K562 (cell line): ENCODE measurements around the gene ABCA1. TPM values are rescaled to one million over a fixed set of nuclear protein-coding genes. Genes with fewer than 3 reads are reported as not detected.

Source experiments
- ATAC-seq: fragments of 200-7000 bp; cut with Tn5 transposase; 3 replicates; pipeline ENCODE4 v1.9.1; 2020; ENCODE audit warnings: moderate library complexity
- BruUV-seq: library from RNA; stranded (reverse); fragments of 400-500 nt; replicated peaks from 2 replicates; lab custom pipeline; 2021; lab: Mats Ljungman, UMichigan
- CTCF ChIA-PET: fragments of 300-600 bp; formaldehyde crosslinking; extraction: SDS; loops from one replicate; lab custom pipeline; 2021; ENCODE audit warnings: low intra/inter-chr PET ratio; lab: Yijun Ruan, JAX
- POLR2A ChIA-PET: fragments of 300-600, 350-650 bp; sonication (Branson Sonifier 250); formaldehyde crosslinking; extraction: SDS; loops from one replicate; lab custom pipeline; 2021; ENCODE audit warnings: antibody characterized with exemption, inconsistent platforms; lab: Yijun Ruan, JAX
- DNase-seq, 4 experiments: peaks; one replicate each; pipeline versions ENCODE4 v3.0.0 to v3.0.0-alpha.2; 2011 to 2018; ENCODE audit warnings: low spot score in 3 of 4, mixed read lengths in 3 of 4; ENCODE audit errors: extremely low read depth in 1 of 4
- FAIRE-seq: peaks from 2 replicates; lab custom pipeline; 2011; peaks lifted over from hg19 to GRCh38; lab: Jason Lieb, UNC
- H2AFZ ChIP-seq: 2 replicates; pipeline ENCODE4 v1.6.0; 2011; ENCODE audit warnings: low read depth, low read length, control low read depth, inconsistent platforms
- H3K27ac ChIP-seq: fragments of 200-600 bp; 3 replicates; pipeline ENCODE4 v1.8.0; 2011; ENCODE audit warnings: low read depth, mild to moderate bottlenecking, control low read depth, inconsistent platforms, low read length, moderate library complexity, mixed read lengths; ENCODE audit errors: extremely low read depth
- H3K27me3 ChIP-seq, 2 experiments: fragments of 300-600 bp in 1 of 2; 2 replicates in 1 of 2; 3 replicates in 1 of 2; pipeline versions ENCODE4 v1.6.0 to v1.8.0; 2011; ENCODE audit warnings: inconsistent platforms in 2 of 2, low read length in 2 of 2, mild to moderate bottlenecking in 1 of 2, mixed read lengths in 1 of 2, moderate library complexity in 1 of 2; ENCODE audit not compliant: control insufficient read depth in 2 of 2, insufficient read depth in 2 of 2
- H3K36me3 ChIP-seq: fragments of 300-600 bp; 3 replicates; pipeline ENCODE4 v1.8.0; 2011; ENCODE audit warnings: mild to moderate bottlenecking, low read length, inconsistent platforms; ENCODE audit not compliant: control insufficient read depth, insufficient read depth
- H3K4me1 ChIP-seq, 2 experiments: fragments of 200-600 bp in 1 of 2; replicated peaks in 1 of 2; 2 replicates in 1 of 2; 3 replicates in 1 of 2; pipeline versions ENCODE4 v1.5.1 to v1.8.0; 2011; ENCODE audit warnings: inconsistent platforms in 2 of 2, low read length in 2 of 2, mild to moderate bottlenecking in 1 of 2, mixed read lengths in 1 of 2, moderate library complexity in 1 of 2; ENCODE audit not compliant: control insufficient read depth in 2 of 2, insufficient read depth in 2 of 2
- H3K4me2 ChIP-seq: 2 replicates; pipeline ENCODE4 v1.6.1; 2011; ENCODE audit warnings: low read length, control low read depth, inconsistent platforms, mixed read lengths; ENCODE audit not compliant: insufficient read depth
- H3K4me3 ChIP-seq: fragments of 200-600 bp; sonication (generic), shearing (Covaris generic); 2 replicates; pipeline ENCODE4 v1.5.1; 2016; ENCODE audit warnings: control low read depth, inconsistent platforms
- H3K79me2 ChIP-seq: fragments of 200-600 bp; 3 replicates; pipeline ENCODE4 v1.8.0; 2011; ENCODE audit warnings: low read length, inconsistent platforms; ENCODE audit not compliant: control insufficient read depth, insufficient read depth
- H3K9ac ChIP-seq, 2 experiments: 2 replicates each; pipeline versions ENCODE4 v1.6.0 to v1.6.1; 2011; ENCODE audit warnings: low read depth in 2 of 2, low read length in 2 of 2, control low read depth in 1 of 2, inconsistent platforms in 1 of 2, mild to moderate bottlenecking in 1 of 2, mixed read lengths in 1 of 2; ENCODE audit not compliant: insufficient read depth in 1 of 2
- H3K9me1 ChIP-seq: one replicate; pipeline ENCODE4 v1.6.0; 2011; ENCODE audit warnings: inconsistent platforms, mild to moderate bottlenecking, low read length, moderate library complexity; ENCODE audit not compliant: control insufficient read depth, insufficient read depth
- H3K9me3 ChIP-seq: replicated peaks from 2 replicates; pipeline ENCODE4 v1.5.1; 2011; ENCODE audit warnings: low read depth, low read length, inconsistent platforms; ENCODE audit not compliant: control insufficient read depth, insufficient read depth
- H4K20me1 ChIP-seq: replicated peaks from 2 replicates; pipeline ENCODE4 v1.6.1; 2011; ENCODE audit warnings: low read length, inconsistent platforms, mixed read lengths; ENCODE audit not compliant: control insufficient read depth, insufficient read depth
- DACH1 ChIP-seq: fragments of 450-650 bp; IDR thresholded peaks from 2 replicates; pipeline ENCODE4 v1.6.1; 2018; ENCODE audit not compliant: partially characterized antibody
- E2F3 ChIP-seq: fragments of 250-450 bp; sonication (Bioruptor Pico); IDR thresholded peaks from 2 replicates; pipeline ENCODE4 v1.4.0; 2020; ENCODE audit warnings: mild to moderate bottlenecking
- HDAC3 ChIP-seq: fragments of 450-650 bp; IDR thresholded peaks from 2 replicates; pipeline ENCODE4 v1.6.1; 2018; ENCODE audit warnings: borderline replicate concordance, mild to moderate bottlenecking, moderate library complexity; ENCODE audit not compliant: partially characterized antibody
- NFIC ChIP-seq: fragments of 450-650 bp; IDR thresholded peaks from 2 replicates; pipeline ENCODE4 v1.6.1; 2017; ENCODE audit warnings: mild to moderate bottlenecking, inconsistent platforms
- SMARCB1 ChIP-seq: IDR thresholded peaks from 2 replicates; pipeline ENCODE4 v1.6.1; 2011; ENCODE audit warnings: improper control_type of control experiment, low read depth; ENCODE audit not compliant: insufficient read length
- STAT5B ChIP-seq: fragments of 250-450 bp; sonication (Bioruptor Pico); IDR thresholded peaks from 2 replicates; pipeline ENCODE4 v1.8.0; 2021; ENCODE audit warnings: mild to moderate bottlenecking, inconsistent platforms
- THRAP3 ChIP-seq: fragments of 450-650 bp; IDR thresholded peaks from 2 replicates; pipeline ENCODE4 v1.6.1; 2016; ENCODE audit warnings: mild to moderate bottlenecking, inconsistent platforms, borderline replicate concordance
- WGBS: fragments of 100-300 bp; shearing (Covaris generic); methylation state at CpG from one replicate; pipeline ENCODE4 v1.1.6; 2016; ENCODE audit warnings: low coverage, mixed read lengths; ENCODE audit not compliant: insufficient coverage; ENCODE audit errors: missing lambda C conversion rate; 5-methylcytosine and 5-hydroxymethylcytosine counted together
- in situ Hi-C: fragments of 300-500 bp; cut with MboI; formaldehyde crosslinking; loops from 4 replicates; pipeline ENCODE4 v1.15.0; 2018; ENCODE audit warnings: inconsistent platforms, mixed read lengths
- intact Hi-C: fragments of 100-400 bp; cut with micrococcal nuclease; formaldehyde crosslinking; loops from 2 replicates; pipeline ENCODE4 v1.14.2; 2022
- polyA plus RNA-seq, 8 experiments: library from polyadenylated mRNA; depleted of rRNA in 4 of 8; stranded (reverse) in 5 of 8; unstranded in 3 of 8; fragments of >200 nt; fragmentation: Nextera tagmentation in 2 of 8; fragmentation: Illumina TruSeq in 1 of 8; extraction: Ambion mirVana in 2 of 8; extraction: Trizol in 1 of 8; gene quantifications; 2 replicates each; pipeline versions ENCODE4 v1.2.1 to v1.2.3, GENCODE V29; 2011 to 2014; ENCODE audit warnings: inconsistent platforms in 1 of 8, missing spikeins in 1 of 8
- total RNA-seq, 7 experiments: library from RNA; depleted of rRNA in 6 of 7; stranded (reverse); fragments of >200 nt in 6 of 7; fragmentation: Illumina TruSeq in 2 of 7; extraction: Trizol in 2 of 7; gene quantifications; 2 replicates each; pipeline versions ENCODE4 v1.2.1 to v1.2.3, GENCODE V29; 2011 to 2021; ENCODE audit warnings: low replicate concordance in 1 of 7
- TF ChIP-seq, protein P1 (sequence below): fragments of 250-450 bp; sonication (Bioruptor Pico); IDR thresholded peaks from 2 replicates; pipeline ENCODE4 v1.8.0; 2021; ENCODE audit warnings: borderline replicate concordance, mild to moderate bottlenecking, moderate library complexity; ENCODE audit not compliant: poor library complexity, severe bottlenecking

Gene ABCA1
- total and polyA plus RNA-seq, 9 of the 15 experiments (the other 6 are each of a cell fraction or from before 2014, with no cell fraction given) = under 0.01 to 0.18 (median 0.02) TPM; not detected in 5

DNA sequence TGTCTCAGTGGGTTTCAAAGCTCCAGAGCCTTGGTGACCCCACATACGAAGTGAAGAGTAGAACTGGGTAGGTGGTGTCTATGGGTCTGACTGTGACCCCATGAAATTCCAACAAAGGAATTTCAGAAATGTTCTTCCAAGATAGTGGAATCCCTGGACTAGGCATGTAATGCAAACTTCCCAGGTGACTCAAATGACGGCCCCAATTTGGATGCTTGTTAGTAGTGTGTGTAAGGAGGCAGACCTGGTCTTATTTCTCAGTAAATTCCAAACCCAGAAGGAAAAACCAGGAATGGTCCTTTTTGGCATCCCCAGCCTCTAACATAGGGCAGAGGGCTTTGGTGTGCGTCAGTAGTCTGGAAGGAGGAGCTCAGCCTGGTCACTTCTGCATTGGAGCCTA, 43.6 kb upstream of the ABCA1 start (continued):
- TF ChIP-seq, protein P1, sequence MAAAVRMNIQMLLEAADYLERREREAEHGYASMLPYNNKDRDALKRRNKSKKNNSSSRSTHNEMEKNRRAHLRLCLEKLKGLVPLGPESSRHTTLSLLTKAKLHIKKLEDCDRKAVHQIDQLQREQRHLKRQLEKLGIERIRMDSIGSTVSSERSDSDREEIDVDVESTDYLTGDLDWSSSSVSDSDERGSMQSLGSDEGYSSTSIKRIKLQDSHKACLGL (CRISPR knock-in tag) = no peak
- TF ChIP-seq HDAC3 = no peak
- TF ChIP-seq STAT5B (CRISPR knock-in tag) = no peak
- TF ChIP-seq, all 486 proteins: peak for 0

DNA sequence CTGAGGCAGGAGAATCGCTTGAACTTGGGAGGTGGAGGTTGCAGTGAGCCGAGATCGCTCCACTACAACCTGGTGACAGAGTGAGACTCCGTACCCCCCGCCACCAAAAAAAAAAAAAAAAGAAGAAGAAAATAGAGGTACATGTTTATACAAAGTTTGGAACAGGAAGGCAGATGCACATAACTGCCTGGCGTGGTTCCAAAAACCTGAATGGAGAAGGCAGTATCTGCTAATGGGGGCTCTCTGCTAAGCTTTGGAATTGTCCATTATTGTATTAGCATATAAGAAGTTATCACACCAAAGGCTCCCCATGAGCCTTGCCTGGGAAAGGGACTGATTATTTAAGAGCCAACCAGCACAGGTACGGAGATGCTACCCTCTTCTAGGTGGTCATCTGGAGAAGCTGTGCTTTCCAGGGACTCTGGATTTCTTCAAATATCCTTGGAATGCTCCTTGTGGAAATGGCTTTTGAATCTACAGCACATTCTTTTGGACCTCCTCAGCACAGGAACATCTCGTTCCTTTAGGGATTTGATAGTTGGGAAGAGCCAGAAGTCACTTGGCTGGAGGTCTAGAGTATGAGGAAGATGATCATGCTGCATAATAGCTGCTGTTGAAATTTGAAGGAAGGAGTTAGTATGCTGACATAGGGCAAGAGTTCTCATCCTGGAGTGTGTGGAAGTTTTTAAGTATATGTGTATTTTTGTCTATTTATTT, 42.5 kb upstream of the ABCA1 start:
- Histone ChIP-seq H3K36me3 (no peaks in the 10 kb centered on the region), H3K9me3 (no peaks in the 10 kb centered on the region), H3K4me2 (no peak overlapping the region), H3K27me3 (peaks cover 0 to 10% of the 10 kb centered on the region in 2 experiments; a peak in 2 of 5 replicates), H3K4me1 (peaks cover 0 to 9% of the 10 kb centered on the region in 2 experiments; a peak in 3 of 5 replicates), H3K4me3 (no peak overlapping the region), H4K20me1 (no peaks in the 10 kb centered on the region), H3K79me2 (no peaks in the 10 kb centered on the region), H3K27ac (no peak overlapping the region), H3K9me1 (no peaks in the 10 kb centered on the region), H3K9ac (no peak overlapping the region), H2AFZ (no peak overlapping the region)
- no TSS peak for BruUV-seq
- in situ Hi-C loops (no loop called here), intact Hi-C loops (no loop called here)
- CTCF ChIA-PET = no interaction called here
- no peak for DNase-seq
- POLR2A ChIA-PET = interaction anchor here (1.2 kb wide), 1 partner anchor 21 kb away, joined by 3 read pairs; no protein-coding TSS in a partner anchor
- no peak for FAIRE-seq
- TF ChIP-seq THRAP3 (no peak), SMARCB1 (no peak), NFIC (peak; percentile 36), E2F3 (no peak), DACH1 (no peak)
- TF ChIP-seq, all 486 proteins: peak for 1
- ATAC-seq = no peak
- WGBS = 2% methylated on average over 5 of the region's 8 CpGs
